Stromal cell of bone marrow (primary cell): ENCODE measurements around the gene CCDC124.
"Not testable (repeated sequence)": the region's sequence is repeated elsewhere in the genome, so short reads cannot be mapped to it uniquely, and the experiment has no call there.

Experiments used
- DNase-seq: peaks from one replicate; pipeline ENCODE4 v3.0.0-alpha.2; 2012; ENCODE audit warnings: low read depth

CCDC124 gene, protein sequence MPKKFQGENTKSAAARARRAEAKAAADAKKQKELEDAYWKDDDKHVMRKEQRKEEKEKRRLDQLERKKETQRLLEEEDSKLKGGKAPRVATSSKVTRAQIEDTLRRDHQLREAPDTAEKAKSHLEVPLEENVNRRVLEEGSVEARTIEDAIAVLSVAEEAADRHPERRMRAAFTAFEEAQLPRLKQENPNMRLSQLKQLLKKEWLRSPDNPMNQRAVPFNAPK

DNA sequence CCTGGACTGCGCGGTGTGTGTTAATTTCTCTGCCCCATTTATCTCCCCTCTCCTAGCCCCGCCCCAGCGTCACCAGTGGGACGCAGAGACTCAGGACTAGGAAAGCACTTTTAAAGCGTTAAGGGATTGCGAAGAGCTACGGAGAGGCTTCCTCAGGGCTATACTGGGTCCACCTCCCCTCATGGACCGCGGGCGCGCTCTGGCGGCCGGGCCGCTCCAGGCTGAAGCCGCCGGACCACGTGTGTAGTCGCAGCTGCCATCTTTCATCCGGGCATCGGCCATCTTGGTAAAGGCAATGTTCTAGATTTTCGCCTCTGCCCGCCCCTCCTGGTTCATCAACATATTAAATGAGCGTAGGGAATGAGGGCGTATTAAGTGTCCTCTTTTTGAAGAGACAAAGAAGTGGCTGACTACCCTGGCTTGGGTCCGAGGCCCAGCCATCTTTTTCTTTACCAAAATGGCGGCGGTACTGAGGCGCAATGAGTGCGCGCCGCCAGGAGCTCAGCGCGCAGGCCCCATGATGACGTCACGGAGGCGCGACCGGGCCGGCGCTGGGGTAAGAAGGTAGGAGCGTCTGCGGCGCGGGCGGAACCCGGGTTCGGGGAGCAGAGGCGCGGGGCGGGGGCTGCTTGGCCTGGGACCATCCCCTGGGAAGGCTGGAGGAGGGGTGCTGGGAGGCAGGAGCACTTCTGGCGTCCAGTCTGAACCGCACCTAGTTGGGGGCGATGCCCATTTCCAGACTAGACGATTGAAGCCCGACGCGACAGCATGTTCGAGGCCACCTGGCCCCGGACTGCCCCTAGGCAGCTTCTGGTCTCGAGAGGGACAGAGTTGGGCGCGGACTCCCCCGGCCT, at the start of gene CCDC124:
CCDC124 (plus strand) TSS at position 531 of the 854 bp plus-strand sequence. CDS start 3,406 bp downstream, outside the sequence.
- DNase-seq = peak; percentile 73

DNA sequence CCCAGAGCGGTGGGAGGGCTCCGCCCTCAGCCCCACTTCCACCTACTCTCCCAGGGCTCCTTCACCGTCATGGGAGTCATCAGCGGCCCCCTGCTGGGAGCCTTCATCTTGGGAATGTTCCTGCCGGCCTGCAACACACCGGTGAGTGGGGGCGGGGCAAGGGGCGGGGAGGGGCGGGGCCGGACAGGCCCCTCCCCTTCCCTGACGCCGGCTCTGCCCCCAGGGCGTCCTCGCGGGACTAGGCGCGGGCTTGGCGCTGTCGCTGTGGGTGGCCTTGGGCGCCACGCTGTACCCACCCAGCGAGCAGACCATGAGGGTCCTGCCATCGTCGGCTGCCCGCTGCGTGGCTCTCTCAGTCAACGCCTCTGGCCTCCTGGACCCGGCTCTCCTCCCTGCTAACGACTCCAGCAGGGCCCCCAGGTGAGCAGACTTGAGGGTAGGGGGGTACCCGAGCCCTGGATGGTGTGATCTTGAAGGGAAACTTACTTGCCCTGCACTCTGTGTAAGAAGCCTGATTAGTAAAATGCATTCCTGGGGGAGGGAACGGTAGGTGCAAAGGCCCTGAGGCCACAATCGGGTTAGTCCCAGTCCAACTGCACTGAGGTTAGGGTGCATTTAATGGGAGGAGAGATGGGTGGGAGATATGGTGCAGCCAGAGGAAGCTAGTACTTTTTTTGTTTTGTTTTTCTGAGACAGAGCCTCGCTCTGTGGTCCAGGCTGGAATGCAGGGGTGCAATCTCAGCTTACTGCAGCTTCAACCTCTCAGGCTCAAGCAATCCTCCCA, 49.0 kb upstream of the CCDC124 start:
- DNase-seq = no peak

- DNase-seq = no peak
Measured at GRCh38 chr19:17886515-17886914, 46.3 kb upstream of the CCDC124 start.

GRCh38 chr19:17887221-17887620, 45.6 kb upstream of the CCDC124 start:
- DNase-seq = not testable (repeated sequence)

GRCh38 chr19:17888260-17888659, 44.6 kb upstream of the CCDC124 start:
- DNase-seq = no peak

- DNase-seq = peak; percentile 31
Measured at GRCh38 chr19:17889609-17890214, 43.1 kb upstream of the CCDC124 start.

DNA sequence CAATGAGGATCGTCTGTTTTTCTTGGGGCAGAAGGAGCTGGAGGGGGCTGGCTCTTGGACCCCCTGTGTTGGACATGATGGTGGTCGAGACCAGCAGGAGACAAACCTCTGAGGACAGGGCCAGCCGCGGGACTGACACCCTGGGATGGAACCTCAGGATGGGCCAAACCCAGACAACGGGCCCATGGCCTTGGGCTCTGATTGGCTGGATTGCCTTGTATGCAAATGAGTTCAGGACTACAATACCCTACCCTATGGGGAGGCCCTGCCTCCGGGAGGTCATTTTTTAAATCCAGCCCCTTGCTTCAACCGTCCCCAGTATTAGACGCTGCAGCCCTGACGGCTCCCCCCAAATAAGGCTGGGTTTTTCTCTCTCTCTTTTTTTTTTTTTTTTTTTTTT, 39.0 kb upstream of the CCDC124 start:
- DNase-seq = no peak

GRCh38 chr19:17902701-17903100, 30.1 kb upstream of the CCDC124 start:
- peak; percentile 15 for DNase-seq

DNA sequence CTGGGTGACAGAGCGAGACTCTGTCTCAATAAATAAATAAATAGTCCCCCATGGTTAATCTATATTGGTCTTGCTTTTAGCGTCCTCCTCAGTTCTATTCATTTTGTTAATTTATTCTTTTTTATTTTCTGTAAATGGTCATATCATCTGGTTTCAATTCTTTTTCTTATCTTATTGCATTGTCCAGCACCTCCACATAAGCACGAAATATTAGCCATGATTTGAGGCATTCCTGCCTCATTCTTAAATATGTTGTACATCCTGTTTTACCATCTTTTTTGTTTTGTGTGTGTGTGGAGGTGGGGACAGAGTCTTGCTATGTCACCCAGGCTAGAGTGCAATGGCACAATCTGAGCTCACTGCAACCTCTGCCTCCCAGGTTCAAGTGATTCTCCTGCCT, 24.6 kb upstream of the CCDC124 start:
- DNase-seq = no peak

DNA sequence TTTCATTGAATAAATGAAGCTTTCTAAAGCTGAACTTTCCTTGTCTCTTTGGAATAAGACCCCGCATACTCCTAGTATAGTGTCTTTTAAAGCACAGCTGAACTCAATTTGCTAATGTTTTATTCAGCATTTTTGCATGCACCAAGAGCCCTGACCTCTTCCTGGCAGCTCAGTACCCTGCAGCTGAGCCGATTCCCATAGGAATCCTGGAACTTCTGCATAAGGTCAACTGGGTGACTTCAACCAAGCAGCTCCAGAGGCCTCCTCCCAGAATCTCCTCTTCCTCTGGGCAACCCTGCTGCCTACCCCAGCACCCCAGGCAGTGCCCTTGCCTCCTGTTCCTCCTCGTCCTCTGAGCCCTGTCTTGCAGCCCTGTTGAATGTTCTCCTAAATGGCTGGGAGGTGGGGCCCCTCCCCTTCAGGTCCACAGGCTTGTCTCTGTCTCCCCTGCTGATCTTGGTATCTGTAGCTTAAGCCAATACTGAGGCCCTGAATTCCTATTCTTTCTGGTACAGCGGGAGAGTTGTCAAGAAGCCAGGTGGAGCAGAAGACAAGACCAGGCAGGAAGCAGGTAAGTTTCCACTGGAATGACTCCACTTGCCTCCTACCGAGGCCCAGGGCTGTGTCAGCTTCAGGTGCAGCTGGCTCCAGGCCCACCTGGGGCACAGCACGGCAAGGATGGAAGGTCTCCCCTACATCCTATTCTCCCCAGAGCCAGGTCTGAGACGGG, 23.6 kb upstream of the CCDC124 start:
- no peak for DNase-seq

GRCh38 chr19:17910791-17911360, 21.9 kb upstream of the CCDC124 start:
- DNase-seq = no peak

DNA sequence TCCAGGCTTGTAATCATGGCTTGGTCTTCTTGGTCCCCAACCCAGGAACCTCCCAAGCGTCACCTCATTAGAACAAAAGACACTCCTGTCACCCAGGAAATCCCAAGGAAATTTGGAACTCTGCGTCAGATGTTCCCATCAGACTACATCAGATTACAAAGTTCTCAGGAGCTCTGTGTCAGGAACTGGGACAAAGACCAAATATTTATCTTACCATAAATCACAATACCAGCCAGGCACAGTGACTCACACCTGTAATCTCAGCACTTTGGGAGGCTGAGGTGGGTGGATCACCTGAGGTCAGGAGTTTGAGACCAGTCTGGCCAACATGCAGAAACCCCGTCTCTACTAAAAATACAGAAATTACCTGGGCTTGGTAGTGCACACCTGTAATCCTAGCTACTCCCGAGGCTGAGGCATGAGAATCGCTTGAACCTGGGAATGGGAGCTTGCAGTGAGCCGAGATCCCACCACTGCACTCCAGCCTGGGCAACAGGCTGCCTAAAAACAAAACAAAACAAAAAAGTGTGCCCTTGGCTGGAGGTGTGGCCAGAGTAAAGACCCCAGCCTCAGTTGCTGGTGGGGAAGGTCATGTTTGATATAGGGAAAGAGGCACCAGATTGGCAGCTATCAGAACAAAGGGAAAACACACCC, 16.7 kb upstream of the CCDC124 start:
- DNase-seq = no peak

GRCh38 chr19:17918151-17918550, 14.7 kb upstream of the CCDC124 start:
- not testable (repeated sequence) for DNase-seq

- not testable (repeated sequence) for DNase-seq
Measured at GRCh38 chr19:17919122-17919521, 13.7 kb upstream of the CCDC124 start.

- no peak for DNase-seq
Measured at GRCh38 chr19:17920527-17920926, 12.3 kb upstream of the CCDC124 start.

GRCh38 chr19:17922138-17922537, 10.7 kb upstream of the CCDC124 start:
- DNase-seq = no peak

DNA sequence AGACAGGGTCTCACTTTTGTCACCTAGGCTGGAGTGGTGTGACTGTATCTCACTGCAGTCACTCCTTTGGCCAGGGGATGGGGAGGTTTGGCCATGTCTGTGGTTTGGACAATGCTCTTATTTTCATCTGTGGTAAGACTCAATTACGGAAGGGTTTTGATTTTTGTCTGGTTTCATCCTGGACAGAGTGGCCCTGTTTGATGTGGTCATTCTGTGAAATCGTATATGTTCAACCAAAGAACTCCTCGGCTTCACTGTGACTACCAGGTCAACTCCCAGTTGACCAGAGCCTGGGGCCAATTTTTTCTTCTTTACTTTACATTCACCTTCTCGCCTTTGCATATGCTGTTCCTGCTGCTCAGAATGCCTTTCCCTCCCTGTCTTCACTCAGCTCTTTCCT, 6.8 kb upstream of the CCDC124 start:
- DNase-seq = no peak

GRCh38 chr19:17929056-17929455, 3.8 kb upstream of the CCDC124 start:
- DNase-seq = no peak

GRCh38 chr19:17931532-17932191, 1.2 kb upstream of the CCDC124 start:
- DNase-seq = no peak
